GM19239 (cell line): Measurements from ENCODE around the gene PEBP1.

Source experiments
- DNase-seq: peaks from one replicate; pipeline ENCODE4 v3.0.0; 2011; ENCODE audit warnings: low spot score; ENCODE audit not compliant: insufficient read length
- FAIRE-seq: peaks from 2 replicates; lab custom pipeline; 2011; peaks lifted over from hg19 to GRCh38; lab: Jason Lieb, UNC

The PEBP1 gene

DNA sequence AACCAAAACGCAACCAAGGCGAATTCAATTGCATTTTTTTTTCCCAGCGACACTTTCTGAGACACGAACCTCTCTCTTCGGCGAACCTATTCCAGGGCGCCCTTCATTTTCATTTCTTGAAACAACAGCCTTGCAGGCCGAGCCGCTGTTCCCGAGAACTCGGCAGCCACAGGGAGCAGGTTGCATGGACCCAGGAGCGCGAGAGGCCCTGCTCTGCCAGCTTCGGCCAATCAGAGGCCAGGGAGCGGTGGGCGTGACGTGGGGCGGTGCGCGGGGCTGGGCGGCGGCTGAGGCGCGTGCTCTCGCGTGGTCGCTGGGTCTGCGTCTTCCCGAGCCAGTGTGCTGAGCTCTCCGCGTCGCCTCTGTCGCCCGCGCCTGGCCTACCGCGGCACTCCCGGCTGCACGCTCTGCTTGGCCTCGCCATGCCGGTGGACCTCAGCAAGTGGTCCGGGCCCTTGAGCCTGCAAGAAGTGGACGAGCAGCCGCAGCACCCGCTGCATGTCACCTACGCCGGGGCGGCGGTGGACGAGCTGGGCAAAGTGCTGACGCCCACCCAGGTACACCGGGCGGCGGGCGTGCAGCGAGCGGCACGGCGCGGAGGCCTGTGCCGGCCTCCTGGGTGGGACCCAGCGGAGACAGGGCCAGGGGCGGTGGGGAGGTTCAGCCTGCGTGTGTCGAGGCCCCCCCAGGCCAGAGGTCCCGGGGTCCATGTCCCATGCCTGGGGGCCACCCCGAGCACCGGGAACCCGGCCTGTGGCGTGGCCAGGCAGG, at the start of gene PEBP1:
TSS of gene PEBP1 (plus strand) at position 337 of the 771 bp plus-strand sequence. CDS start at position 423, 86 bp downstream.
- FAIRE-seq (peak; percentile 95), DNase-seq (peak; percentile 92)

DNA sequence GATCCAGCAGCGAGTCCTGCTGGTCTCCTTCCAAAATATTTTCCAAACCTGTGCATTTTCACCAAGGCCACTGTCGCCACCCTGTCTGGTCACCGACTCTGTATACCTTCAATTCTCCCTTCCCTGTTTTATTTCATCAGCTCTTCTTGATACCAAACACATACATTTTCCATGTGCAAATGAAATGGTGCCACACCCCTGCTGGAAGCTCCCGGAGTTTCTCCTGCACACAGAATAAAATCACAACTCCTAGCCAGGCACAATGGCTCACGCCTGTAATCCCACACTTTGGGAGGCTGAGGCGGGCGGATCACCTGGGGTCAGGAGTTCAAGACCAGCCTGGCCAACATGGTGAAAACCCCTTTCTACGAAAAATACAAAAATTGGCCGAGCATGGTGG, 46.1 kb upstream of the PEBP1 start:
- DNase-seq (no peak), FAIRE-seq (no peak)

DNA sequence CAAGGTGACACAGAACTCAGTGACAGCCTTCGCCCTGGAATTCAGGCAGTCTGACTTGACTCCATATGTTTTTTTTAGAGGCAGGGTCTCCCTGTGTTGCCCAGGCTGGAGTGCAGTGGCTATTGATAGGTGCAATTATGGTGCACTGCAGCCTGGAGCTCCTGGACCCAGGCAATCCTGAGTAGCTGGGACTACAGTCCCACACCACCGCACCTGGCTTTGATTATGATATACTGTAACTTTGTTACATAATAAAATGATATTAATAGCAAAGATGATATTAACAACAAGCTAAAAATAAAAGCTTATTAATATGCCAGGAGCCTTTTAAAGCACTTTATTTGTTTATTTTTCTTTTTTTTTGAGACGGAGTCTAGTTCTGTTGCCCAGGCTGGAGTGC, 41.9 kb upstream of the PEBP1 start:
- DNase-seq (no peak), FAIRE-seq (no peak)

DNA sequence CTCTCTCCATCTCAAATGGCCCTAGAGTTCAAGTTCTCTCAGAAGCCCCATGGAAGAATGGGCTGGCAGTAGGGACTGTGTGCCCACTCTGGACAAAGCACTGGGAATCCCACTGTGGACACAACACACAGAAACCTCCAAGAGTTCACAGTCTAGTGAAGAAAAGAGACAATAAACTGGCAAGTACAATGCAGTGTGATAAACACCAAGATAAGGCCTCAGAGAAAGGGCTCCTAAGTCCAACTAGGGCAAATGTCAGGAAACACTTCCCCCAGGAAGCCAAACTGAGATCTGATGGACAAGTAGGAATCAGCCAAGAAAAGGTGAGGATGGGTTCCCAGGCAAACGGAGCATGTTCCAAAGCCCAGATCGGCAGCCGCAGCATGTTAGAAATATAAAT, 37.5 kb upstream of the PEBP1 start:
- FAIRE-seq (no peak), DNase-seq (no peak)

DNA sequence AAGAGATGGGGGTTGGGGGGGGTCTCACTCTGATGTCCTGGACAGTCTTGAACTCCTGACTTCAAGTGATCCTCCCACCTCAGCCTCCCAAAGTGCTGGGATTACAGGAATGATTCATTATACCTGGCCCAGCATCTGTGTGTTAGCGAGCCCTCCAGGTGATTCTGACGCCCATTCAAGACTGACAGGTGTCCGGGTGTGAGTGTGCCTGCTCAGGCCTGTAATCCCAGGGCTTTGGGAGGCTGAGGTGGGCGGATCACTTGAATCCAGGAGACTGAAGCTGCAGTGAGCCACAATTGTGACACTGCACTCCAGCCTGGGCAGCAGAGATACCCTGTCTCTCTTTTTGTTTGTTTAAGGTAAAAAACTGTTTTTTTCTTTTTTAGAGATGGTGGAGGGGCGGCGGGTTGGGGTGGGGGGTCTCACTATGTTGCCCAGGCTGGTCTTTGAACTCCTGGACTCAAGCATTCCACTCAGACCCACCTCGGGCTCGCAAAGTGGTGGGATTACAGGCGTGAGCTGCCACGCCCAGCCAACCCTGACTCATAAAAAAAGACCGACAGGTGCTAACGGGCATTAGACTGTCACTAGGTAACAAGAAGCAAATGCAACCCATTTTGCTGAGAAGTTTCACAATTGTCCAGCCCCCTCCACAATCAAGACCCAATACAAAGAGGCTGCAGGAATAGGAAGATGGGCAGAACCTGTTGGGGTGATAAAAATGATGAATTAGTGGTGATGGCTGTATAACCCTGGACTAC, 36.8 kb upstream of the PEBP1 start:
- no peak for DNase-seq
- FAIRE-seq, result no peak

DNA sequence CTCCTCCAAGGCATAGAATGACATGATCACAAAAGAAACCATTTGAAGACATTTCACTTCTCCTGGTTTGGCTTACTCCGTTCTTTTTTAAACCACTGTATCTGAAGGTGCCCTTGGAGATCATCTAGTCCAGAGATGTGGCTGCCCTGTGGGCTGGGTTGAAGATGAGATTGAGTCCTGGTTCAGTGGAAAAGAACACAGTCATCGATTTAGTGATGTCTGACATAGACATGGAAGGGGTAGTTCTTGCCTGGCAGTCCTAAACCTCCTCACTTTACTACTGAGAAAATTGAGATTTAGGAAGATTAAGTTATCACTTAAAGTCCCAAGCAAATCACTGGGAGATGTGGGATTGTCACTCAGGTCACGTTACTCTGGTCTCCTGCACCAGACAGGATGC, 34.9 kb upstream of the PEBP1 start:
- FAIRE-seq (no peak), DNase-seq (no peak)

DNA sequence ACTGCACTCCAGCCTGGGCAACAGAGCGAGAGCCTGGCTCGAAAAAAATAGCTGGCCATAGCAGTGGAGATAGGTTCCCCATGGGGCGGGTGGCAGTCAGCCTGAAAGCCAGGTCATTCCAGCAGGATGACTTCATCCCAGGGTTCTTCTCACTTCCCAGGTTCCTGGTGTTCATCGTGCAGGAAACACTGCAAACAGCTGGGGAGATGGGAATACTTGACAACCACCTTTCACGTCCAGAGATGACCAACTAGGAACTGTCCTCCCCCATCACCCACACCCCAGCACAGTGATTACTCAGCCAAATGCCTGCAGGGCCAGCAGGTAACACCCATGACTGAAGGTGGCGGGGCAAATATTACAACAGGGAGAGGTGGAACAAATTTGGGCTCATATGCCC, 33.9 kb upstream of the PEBP1 start:
- FAIRE-seq, result no peak

DNA sequence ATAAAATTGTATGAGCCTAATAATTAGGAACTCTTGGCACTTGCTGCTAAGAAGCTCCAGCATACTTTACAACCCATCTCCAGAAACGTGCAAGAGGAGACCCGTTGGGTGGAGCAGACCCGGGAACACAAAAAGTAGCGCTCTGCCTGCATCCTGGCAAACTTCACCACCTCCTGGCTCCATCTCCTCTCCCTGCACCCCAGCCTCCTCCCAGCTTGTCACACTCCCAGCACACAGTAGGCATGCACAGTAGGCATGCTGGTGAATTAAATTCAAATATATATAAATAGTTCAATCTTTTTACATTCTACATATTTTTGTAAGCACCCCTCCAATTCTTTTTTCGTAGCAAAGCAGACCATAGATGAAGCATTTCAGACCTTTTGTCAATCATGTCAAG, 33.3 kb upstream of the PEBP1 start:
- FAIRE-seq (no peak), DNase-seq (no peak)

More for the DNA sequence above, 33.9 kb upstream of the PEBP1 start:
- DNase-seq, result no peak

DNA sequence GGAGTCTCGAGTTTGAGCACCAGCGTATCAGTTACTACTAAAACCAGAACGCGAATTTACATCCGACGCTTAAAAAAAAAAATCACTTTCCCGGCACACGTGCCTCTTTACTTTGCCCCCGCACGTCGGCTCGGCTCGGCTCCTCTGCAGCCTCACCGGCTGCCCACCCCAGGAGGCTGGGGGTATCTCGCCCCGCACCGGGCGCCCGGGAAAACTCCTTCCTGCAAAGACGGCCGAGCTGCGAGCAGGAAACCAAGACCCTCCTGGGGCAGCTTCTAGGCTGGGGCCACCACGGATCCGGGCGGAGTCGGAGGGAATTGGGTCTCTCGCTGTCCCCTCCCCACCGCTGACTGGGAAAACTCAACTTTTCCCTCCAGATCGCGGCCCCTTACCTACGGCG, 32.7 kb upstream of the PEBP1 start:
- DNase-seq (no peak), FAIRE-seq (no peak)

DNA sequence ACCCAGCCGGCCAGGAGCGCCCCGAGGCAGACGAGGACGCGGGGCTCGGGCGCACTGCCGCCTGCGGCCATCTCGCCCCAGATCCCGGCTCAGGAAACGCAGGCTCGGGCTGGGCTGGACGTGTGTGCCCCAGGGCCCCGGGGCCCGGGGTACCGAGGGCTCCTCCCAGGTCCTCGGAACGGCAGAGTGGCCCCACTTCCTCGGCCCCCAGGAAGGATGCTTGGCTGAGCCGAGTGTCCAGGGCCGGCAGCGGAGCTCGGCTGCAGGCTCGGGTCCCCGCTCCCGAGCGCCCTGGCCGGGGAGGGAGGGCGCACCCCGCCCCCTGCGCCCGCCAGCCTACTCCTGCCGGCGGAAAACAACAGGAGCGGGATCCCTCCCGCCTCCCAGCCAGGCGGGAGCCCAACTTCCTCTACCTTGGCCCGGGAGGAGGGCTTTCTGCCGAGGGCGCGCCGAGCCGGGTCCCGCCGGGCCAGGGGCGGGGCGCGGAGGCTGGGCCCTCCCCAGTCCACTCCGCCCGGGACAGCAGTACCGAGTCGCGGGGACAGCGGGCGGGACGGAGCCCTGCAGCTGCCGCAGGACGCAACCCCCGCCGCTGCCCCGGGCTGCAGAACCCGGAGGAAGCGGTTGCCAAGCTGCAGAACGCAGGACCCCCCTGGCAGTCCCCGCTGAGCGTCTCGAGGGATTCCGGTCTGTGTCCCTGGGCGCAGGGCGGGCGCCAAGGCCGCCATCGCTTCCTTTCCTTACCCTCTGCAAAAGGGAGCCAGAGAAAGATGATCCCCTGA, 32.1 kb upstream of the PEBP1 start, which contains the start of gene VSIG10:
TSS of gene VSIG10 (minus strand) at position 411 of the 782 bp plus-strand sequence. CDS start at position 71, 340 bp downstream.
- FAIRE-seq, result no peak
- no peak for DNase-seq

DNA sequence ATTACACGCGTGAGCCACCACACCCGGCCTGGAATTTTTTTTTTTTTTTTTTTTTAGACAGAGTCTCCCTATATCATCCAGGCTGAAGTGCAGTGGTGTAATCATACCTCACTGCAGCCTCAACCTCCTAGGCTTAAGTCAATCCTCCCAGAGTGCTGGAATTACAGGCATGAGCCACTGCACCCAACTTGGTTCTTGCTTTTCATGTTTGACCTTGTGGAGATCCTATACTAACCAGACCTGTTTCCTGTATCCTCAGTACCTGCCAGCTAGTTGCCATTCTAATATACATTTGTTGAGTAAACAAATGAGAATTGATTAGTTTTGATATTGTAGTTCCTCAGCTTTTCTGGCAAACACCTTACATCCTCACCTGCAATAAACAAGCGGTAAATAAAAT, 28.9 kb upstream of the PEBP1 start:
- DNase-seq (no peak), FAIRE-seq (no peak)

DNA sequence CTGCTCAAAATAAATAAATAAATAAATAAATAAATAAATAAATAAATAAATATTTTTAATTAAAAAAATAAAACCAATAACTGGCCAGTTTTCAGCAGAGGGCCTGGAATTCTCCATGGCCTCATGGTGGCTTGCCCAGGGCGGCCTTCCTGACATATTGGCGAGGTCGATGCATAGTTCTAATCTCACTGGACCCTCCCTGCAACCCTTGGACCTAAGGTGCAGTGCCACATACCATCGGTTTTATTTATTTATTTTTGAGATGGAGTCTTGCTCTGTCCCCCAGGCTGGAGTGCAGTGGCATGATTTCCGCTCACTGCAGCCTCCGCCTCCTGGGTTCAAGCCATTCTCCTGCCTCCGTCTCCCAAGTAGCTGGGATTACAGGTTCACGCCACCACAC, 28.2 kb upstream of the PEBP1 start:
- DNase-seq (no peak), FAIRE-seq (no peak)

DNA sequence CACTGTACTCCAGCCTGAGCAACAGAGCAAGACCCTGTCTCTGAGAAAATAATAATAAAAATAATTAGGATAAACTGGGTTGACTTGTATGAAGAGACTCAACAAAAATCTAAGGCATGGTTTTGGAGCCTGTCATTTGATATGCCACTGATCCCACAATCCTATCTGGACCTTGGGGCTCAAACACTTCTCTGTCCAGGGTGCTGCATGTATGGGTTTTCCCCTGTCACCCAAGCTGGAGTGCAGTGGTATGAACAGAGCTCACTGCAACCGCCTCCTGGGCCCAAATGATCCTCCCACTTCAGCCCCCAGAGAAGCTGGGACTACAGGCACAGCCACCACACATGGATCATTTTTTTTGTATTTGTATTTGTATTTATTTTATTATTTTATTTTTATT, 26.8 kb upstream of the PEBP1 start:
- DNase-seq (no peak), FAIRE-seq (no peak)

DNA sequence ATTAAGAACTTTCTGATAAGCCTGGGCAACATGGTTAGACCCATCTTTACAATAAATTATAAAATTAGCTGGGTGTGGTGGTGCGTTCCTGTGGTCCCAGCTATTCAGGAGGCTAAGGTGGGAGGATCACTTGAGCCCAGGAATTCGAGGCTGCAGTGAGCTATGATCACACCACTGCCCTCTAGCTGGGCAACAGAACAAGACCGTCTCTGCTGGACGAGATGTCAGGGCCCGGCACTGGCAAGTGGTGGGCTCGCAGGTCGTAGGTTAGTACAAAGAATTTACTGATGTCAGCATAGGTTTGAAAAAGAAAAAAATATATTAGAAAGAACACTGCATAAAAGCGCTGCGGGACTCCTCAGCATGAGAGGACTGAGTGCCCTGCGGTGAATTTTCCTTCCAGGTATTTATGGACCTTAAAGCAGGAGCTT, 16.5 kb upstream of the PEBP1 start:
- DNase-seq (no peak), FAIRE-seq (no peak)

DNA sequence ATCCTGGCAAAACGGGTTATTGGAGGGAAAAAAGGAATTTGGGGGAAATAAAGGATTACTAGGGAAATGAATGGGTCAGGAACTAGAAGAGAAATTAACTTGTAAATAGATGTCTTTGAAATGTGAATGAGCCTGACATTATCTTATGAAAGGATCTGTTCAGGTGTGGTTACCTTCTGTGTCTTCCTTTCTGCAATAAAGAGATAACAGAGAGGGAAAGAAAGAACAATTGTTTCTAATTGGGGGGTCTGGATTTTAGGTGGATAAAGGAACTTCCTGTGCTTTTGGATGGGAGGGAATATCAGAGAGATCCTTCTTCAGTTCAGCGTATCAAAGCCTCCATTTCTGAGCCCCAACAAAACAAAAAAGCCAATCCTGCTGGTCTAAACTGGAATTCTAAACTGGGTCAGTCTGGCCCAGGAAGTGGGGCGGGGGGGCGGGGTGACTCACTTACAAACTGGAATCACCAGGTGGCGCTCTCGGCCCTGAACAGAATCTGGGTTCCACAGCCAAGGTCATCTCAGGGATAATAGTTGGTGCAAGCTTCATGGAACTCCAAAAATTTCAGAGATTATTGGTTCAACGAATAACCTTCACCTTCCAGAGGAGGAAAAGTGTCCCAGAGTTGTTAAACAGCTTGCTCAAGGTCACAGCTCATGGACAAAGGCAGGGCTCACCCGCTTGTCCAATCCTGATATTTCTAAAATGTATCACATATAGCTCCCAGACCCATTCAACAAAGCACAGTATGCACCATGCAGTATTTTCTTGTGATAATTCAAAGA, 15.2 kb upstream of the PEBP1 start:
- DNase-seq (peak; percentile 76), FAIRE-seq (peak; percentile 63)

DNA sequence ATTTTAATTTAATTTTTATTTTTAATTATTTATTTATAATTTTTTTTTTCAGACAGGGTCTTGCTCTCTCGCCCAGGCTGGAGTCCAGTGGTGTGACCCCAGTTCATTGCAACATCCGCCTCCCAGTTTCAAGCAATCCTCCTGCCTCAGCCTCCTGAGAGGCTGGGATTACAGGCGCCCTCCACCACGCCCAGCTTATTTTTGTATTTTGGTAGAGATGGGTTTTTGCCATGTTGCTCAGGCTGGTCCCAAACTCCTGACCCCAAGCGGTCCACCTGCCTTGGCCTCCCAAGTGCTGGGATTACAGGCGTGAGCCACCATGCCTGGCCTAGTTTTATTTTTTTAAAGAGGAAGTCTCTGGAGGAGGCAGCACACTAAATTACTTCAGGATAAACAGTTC, 13.7 kb upstream of the PEBP1 start:
- FAIRE-seq (no peak), DNase-seq (no peak)

DNA sequence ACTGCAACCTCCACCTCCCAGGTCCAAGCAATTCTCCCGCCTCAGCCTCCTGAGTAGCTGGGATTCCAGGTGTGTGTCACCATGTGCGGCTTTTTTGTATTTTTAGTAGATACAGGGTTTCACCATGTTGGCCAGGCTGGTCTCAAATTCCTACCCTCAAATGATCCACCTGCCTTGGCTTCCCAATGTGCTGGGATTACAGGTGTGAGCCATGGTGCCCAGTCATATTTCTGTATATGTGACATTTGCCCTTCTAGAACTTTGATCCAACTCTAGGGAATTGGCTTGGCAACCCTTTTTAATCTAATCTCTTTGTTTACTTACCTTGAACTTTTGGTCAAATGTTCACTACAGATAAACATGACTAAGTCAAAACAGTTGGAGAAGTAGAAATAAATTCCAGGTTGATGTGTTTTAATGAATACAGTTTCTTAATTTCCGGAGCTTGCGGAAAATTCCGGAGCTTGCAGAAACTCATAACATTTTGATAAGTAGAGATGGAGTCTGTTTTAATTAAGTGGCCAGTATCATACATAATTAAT, 11.5 kb upstream of the PEBP1 start:
- DNase-seq, result no peak
- no peak for FAIRE-seq

DNA sequence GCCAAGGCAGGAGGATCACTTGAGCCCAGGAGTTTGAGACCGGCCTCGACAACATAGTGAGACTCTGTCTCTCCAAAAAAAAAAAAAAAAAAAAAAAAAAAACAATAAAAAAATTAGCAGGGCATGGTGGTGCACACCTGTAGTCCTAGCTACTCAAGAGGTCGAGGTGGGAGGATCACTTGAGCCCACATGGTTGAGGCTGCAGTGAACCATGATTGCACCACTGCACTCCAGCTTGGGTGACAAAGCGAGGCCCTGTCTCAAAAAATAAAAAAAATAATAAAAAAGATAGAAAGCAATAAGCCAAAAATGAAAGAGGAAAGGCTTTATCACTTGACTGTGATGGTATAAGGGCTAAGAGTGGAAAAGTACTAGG, 10.2 kb upstream of the PEBP1 start:
- FAIRE-seq (no peak), DNase-seq (no peak)

DNA sequence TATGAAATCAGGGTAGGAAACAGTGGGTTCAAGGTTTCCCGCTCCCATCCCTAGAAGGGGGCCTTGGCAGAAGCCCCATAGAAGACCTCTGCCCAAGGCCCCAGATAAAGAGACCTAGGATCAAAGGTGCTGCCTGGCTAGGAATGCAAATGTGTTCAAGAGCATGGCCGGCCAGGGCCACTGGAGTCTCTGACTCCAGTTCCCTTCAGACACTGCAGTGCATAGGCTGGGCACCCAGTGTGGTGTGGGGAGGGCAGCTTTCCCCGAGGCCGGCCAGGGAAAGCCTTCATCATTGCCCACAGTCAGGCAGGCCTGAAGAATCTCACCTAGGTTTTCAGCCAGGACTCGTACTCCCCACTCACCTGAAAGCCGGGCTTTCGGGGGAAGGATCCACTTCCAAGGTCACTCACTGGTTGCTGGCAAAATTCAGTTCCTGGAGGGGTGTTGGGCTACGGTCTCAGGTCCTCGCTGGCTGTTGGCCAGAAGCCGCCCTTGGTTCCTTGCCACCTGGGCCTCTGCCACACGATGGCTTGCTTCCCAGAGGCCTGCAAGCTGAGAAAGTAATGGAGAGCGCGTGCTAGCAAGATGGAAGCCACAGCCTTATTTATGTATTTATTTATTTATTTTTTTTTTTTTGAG, 9.7 kb upstream of the PEBP1 start:
- no peak for FAIRE-seq

More for the DNA sequence above, 9.7 kb upstream of the PEBP1 start:
- DNase-seq, result no peak
